ENCODE data around the gene HDLBP.

HDLBP gene

GRCh38 chr2:241257419-241258032, 57.9 kb downstream of the HDLBP start:
- H3K27ac ChIP-seq: no peak overlapping the region
- DNase-seq (ENCODE audit: low read depth, low spot score): no peak

- DNase-seq (ENCODE audit: low read depth, low spot score): no peak
- H3K27ac ChIP-seq: no peak overlapping the region
These were observed 59.3 kb downstream of the HDLBP start for GRCh38 chr2:241256168-241256545.

GRCh38 chr2:241255542-241256167, 59.8 kb downstream of the HDLBP start:
- no peak overlapping the region for H3K27ac ChIP-seq
- DNase-seq (ENCODE audit: low read depth, low spot score): no peak

- H3K27ac ChIP-seq: no peak overlapping the region
- no peak for DNase-seq (ENCODE audit: low read depth, low spot score)
These were observed 60.5 kb downstream of the HDLBP start for GRCh38 chr2:241254904-241255351.

- no peak overlapping the region for H3K27ac ChIP-seq
- DNase-seq (ENCODE audit: low read depth, low spot score): no peak
These were observed 62.5 kb downstream of the HDLBP start for GRCh38 chr2:241252778-241253475.

- no peak overlapping the region for H3K27ac ChIP-seq
- DNase-seq (ENCODE audit: low read depth, low spot score): no peak
These were observed 65.8 kb downstream of the HDLBP start for GRCh38 chr2:241249654-241250053.

GRCh38 chr2:241248897-241249296, 66.6 kb downstream of the HDLBP start:
- no peak overlapping the region for H3K27ac ChIP-seq
- DNase-seq (ENCODE audit: low read depth, low spot score): no peak

GRCh38 chr2:241248289-241248688, 67.2 kb downstream of the HDLBP start:
- H3K27ac ChIP-seq: no peak overlapping the region
- DNase-seq (ENCODE audit: low read depth, low spot score): no peak

- H3K27ac ChIP-seq: no peak overlapping the region
- DNase-seq (ENCODE audit: low read depth, low spot score): no peak
These were observed 71.1 kb downstream of the HDLBP start for GRCh38 chr2:241244368-241244767.

GRCh38 chr2:241242306-241242705, 73.2 kb downstream of the HDLBP start:
- no peak overlapping the region for H3K27ac ChIP-seq
- DNase-seq (ENCODE audit: low read depth, low spot score): no peak

GRCh38 chr2:241241669-241242068, 73.8 kb downstream of the HDLBP start:
- H3K27ac ChIP-seq: no peak overlapping the region
- no peak for DNase-seq (ENCODE audit: low read depth, low spot score)

GRCh38 chr2:241240320-241241004, 75.0 kb downstream of the HDLBP start:
- no peak overlapping the region for H3K27ac ChIP-seq
- DNase-seq (ENCODE audit: low read depth, low spot score): no peak

GRCh38 chr2:241239552-241240202, 75.8 kb downstream of the HDLBP start:
- no peak overlapping the region for H3K27ac ChIP-seq
- no peak for DNase-seq (ENCODE audit: low read depth, low spot score)

- DNase-seq (ENCODE audit: low read depth, low spot score): no peak
- no peak overlapping the region for H3K27ac ChIP-seq
These were observed 76.7 kb downstream of the HDLBP start for GRCh38 chr2:241238693-241239198.

- DNase-seq (ENCODE audit: low read depth, low spot score): no peak
- no peak overlapping the region for H3K27ac ChIP-seq
These were observed 77.5 kb downstream of the HDLBP start for GRCh38 chr2:241237949-241238371.

GRCh38 chr2:241237047-241237446, 78.4 kb downstream of the HDLBP start:
- no peak overlapping the region for H3K27ac ChIP-seq
- DNase-seq (ENCODE audit: low read depth, low spot score): no peak

- no peak for DNase-seq (ENCODE audit: low read depth, low spot score)
- no peak overlapping the region for H3K27ac ChIP-seq
These were observed 79.4 kb downstream of the HDLBP start for GRCh38 chr2:241235859-241236593.

GRCh38 chr2:241234962-241235740, 80.3 kb downstream of the HDLBP start:
- no peak for DNase-seq (ENCODE audit: low read depth, low spot score)

More at GRCh38 chr2:241234962-241235740, 80.3 kb downstream of the HDLBP start:
- no peak overlapping the region for H3K27ac ChIP-seq

Measured in epithelial cell of prostate (primary cell).